Activated CD4-positive, alpha-beta T cell treated with anti-CD3 and anti-CD28 coated beads, Interleukin-2, Interleukin-4, amounts not matched to agents 100 ng/mL and 50 ng/mL, durations not matched to agents 16 hours and 8 hours (primary cell): ENCODE results near the gene ANKMY1.

Experiments
- DNase-seq: peaks from one replicate; pipeline ENCODE4 v3.0.0-alpha.2; 2020; ENCODE audit warnings: low spot score

Gene ANKMY1

GRCh38 chr2:240579771-240580614 is 22.2 kb upstream of the ANKMY1 start:
- peak; percentile 89 for DNase-seq

GRCh38 chr2:240579071-240579762 is 21.4 kb upstream of the ANKMY1 start:
- DNase-seq: no peak

GRCh38 chr2:240578488-240578887 is 20.7 kb upstream of the ANKMY1 start:
- DNase-seq: no peak

- no peak for DNase-seq
Measured at GRCh38 chr2:240578110-240578450, 20.3 kb upstream of the ANKMY1 start.

- no peak for DNase-seq
Measured at GRCh38 chr2:240577281-240578109, 19.7 kb upstream of the ANKMY1 start.

- DNase-seq: no peak
Measured at GRCh38 chr2:240576436-240577205, 18.8 kb upstream of the ANKMY1 start.

GRCh38 chr2:240576036-240576435 is 18.2 kb upstream of the ANKMY1 start:
- no peak for DNase-seq

- no peak for DNase-seq
Measured at GRCh38 chr2:240575101-240575965, 17.5 kb upstream of the ANKMY1 start.

GRCh38 chr2:240574386-240575100 is 16.8 kb upstream of the ANKMY1 start:
- DNase-seq: no peak

- no peak for DNase-seq
Measured at GRCh38 chr2:240573516-240574385, 16.0 kb upstream of the ANKMY1 start.

- no peak for DNase-seq
Measured at GRCh38 chr2:240573071-240573515, 15.3 kb upstream of the ANKMY1 start.

GRCh38 chr2:240572141-240573031 is 14.6 kb upstream of the ANKMY1 start:
- DNase-seq: no peak

- no peak for DNase-seq
Measured at GRCh38 chr2:240571314-240571973, 13.7 kb upstream of the ANKMY1 start.

- DNase-seq: no peak
Measured at GRCh38 chr2:240570531-240571313, 12.9 kb upstream of the ANKMY1 start.

GRCh38 chr2:240569998-240570530 is 12.3 kb upstream of the ANKMY1 start:
- no peak for DNase-seq

GRCh38 chr2:240569523-240569997 is 11.8 kb upstream of the ANKMY1 start:
- no peak for DNase-seq
